Measurements from ENCODE around the gene TNFRSF21.
"Not testable (repeated sequence)": the region's sequence is repeated elsewhere in the genome, so short reads cannot be mapped to it uniquely, and the experiment has no call there.

TNFRSF21 gene

DNA sequence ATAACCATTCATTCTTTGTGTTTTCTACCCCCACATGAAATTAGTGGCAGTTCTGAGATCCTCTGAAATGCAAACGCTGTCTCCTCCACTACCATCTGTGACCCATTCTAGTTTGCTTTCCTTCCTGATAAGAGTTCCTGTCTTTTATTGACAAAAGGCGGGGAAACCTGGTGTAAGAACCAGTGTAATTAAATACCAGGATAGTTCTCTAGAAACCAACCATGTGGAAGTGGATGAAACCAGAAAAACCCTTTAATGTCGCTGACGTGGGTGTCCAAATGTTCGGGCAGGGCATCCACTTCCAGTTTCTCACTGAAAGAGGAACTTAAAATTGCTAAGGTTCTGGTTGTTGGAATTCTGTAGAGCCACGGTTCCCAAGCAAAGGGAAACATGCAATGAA, 79.1 kb downstream of the TNFRSF21 start:
- peaks cover 4% of the 10 kb centered on the region for H3K4me1 ChIP-seq (ENCODE audit: insufficient read depth, low read length, poor library complexity, severe bottlenecking)
- peaks cover 37% of the 10 kb centered on the region; the same call in 1 of the 2 replicates for H3K36me3 ChIP-seq (ENCODE audit: insufficient read depth, low read length)
- H3K79me2 ChIP-seq (ENCODE audit: insufficient read depth, low read length): no peaks in the 10 kb centered on the region
- no peaks in the 10 kb centered on the region for H3K9me2 ChIP-seq (replicated peaks; ENCODE audit: low read depth, low read length)
- H3K27me3 ChIP-seq (ENCODE audit: insufficient read depth, low read length, poor library complexity, severe bottlenecking): no peaks in the 10 kb centered on the region
- H3K9me3 ChIP-seq (ENCODE audit: insufficient read depth, low read depth, low read length): no peaks in the 10 kb centered on the region
- H4K20me1 ChIP-seq (ENCODE audit: insufficient read depth, low read length, poor library complexity, severe bottlenecking): no peaks in the 10 kb centered on the region
- H3K4me2 ChIP-seq (ENCODE audit: low read depth, low read length, poor library complexity, severe bottlenecking): no peak overlapping the region
- H2AFZ ChIP-seq (ENCODE audit: low read length): no peak overlapping the region
- H3F3A ChIP-seq (ENCODE audit: low read depth): no peaks in the 10 kb centered on the region
- no peak for TF ChIP-seq EZH2phosphoT487 (IDR thresholded peaks at IDR 0.05; ENCODE audit: borderline replicate concordance)
- TF ChIP-seq, protein P1, sequence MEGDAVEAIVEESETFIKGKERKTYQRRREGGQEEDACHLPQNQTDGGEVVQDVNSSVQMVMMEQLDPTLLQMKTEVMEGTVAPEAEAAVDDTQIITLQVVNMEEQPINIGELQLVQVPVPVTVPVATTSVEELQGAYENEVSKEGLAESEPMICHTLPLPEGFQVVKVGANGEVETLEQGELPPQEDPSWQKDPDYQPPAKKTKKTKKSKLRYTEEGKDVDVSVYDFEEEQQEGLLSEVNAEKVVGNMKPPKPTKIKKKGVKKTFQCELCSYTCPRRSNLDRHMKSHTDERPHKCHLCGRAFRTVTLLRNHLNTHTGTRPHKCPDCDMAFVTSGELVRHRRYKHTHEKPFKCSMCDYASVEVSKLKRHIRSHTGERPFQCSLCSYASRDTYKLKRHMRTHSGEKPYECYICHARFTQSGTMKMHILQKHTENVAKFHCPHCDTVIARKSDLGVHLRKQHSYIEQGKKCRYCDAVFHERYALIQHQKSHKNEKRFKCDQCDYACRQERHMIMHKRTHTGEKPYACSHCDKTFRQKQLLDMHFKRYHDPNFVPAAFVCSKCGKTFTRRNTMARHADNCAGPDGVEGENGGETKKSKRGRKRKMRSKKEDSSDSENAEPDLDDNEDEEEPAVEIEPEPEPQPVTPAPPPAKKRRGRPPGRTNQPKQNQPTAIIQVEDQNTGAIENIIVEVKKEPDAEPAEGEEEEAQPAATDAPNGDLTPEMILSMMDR (conservative IDR thresholded peaks at IDR 0.05; ENCODE audit: low read length): no peak
- H3K4me3 ChIP-seq (ENCODE audit: low read length, poor library complexity, severe bottlenecking): no peak overlapping the region
- no peak overlapping the region for H3K9ac ChIP-seq (ENCODE audit: low read depth, low read length, poor library complexity, severe bottlenecking)

DNA sequence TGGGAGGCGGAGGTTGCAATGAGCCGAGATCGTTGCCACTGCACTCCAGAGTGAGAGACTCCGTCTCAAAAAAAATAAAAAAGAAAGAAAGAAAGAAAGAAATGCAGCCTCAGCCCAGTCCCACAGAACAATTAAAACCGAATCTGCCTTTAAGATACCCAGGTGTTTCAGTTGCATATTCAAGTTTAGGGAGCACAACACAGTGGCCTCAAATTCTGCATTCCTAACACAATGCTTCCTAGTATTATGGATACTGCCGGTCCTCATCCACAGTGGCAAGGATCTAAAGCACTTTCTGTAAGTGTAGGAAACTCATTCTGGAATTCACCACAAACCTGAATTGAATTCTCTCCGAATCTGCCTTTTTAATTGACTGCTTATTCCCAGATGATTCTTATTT, 80.5 kb downstream of the TNFRSF21 start:
- Histone ChIP-seq H3F3A (ENCODE audit: low read depth) (no peaks in the 10 kb centered on the region), H3K27me3 (ENCODE audit: insufficient read depth, low read length, poor library complexity, severe bottlenecking) (no peaks in the 10 kb centered on the region), H3K36me3 (ENCODE audit: insufficient read depth, low read length) (peaks cover 34% of the 10 kb centered on the region; the same call in 1 of the 2 replicates), H3K9me3 (ENCODE audit: insufficient read depth, low read depth, low read length) (no peaks in the 10 kb centered on the region), H3K9me2 (replicated peaks; ENCODE audit: low read depth, low read length) (no peaks in the 10 kb centered on the region), H3K4me1 (ENCODE audit: insufficient read depth, low read length, poor library complexity, severe bottlenecking) (no peaks in the 10 kb centered on the region), H3K9ac (ENCODE audit: low read depth, low read length, poor library complexity, severe bottlenecking) (no peak overlapping the region), H4K20me1 (ENCODE audit: insufficient read depth, low read length, poor library complexity, severe bottlenecking) (no peaks in the 10 kb centered on the region), H3K4me3 (ENCODE audit: low read length, poor library complexity, severe bottlenecking) (no peak overlapping the region), H3K79me2 (ENCODE audit: insufficient read depth, low read length) (no peaks in the 10 kb centered on the region), H3K4me2 (ENCODE audit: low read depth, low read length, poor library complexity, severe bottlenecking) (no peak overlapping the region), H2AFZ (ENCODE audit: low read length) (no peak overlapping the region)
- no peak for TF ChIP-seq EZH2phosphoT487 (IDR thresholded peaks at IDR 0.05; ENCODE audit: borderline replicate concordance)
- TF ChIP-seq, protein P1 (conservative IDR thresholded peaks at IDR 0.05; ENCODE audit: low read length): no peak

DNA sequence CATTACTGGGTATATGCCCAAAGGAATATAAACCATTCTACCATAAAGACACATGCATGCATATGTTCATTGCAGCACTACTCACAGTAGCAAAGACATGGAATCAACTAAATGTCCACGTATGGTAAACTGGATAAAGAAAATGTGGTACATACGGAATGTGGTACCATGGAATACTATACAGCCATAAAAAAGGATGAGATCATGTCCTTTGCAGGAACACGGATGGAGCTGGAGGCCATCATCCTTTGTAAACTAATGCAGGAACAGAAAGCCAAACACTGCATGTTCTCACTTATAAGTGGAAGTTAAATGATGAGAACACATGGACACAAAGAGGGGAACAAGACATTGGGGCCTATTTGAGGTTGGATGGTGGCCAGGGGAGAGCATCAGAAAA, 81.6 kb downstream of the TNFRSF21 start:
- not testable (repeated sequence) for H3K79me2 ChIP-seq (ENCODE audit: insufficient read depth, low read length); H3K4me2 ChIP-seq (ENCODE audit: low read depth, low read length, poor library complexity, severe bottlenecking); H3K4me3 ChIP-seq (ENCODE audit: low read length, poor library complexity, severe bottlenecking); H3K9me2 ChIP-seq (replicated peaks; ENCODE audit: low read depth, low read length); H3K27me3 ChIP-seq (ENCODE audit: insufficient read depth, low read length, poor library complexity, severe bottlenecking); H3K4me1 ChIP-seq (ENCODE audit: insufficient read depth, low read length, poor library complexity, severe bottlenecking); H3K9ac ChIP-seq (ENCODE audit: low read depth, low read length, poor library complexity, severe bottlenecking); H2AFZ ChIP-seq (ENCODE audit: low read length); H3F3A ChIP-seq (ENCODE audit: low read depth); H3K9me3 ChIP-seq (ENCODE audit: insufficient read depth, low read depth, low read length); H4K20me1 ChIP-seq (ENCODE audit: insufficient read depth, low read length, poor library complexity, severe bottlenecking)
- H3K36me3 ChIP-seq (ENCODE audit: insufficient read depth, low read length): peaks cover 26% of the 10 kb centered on the region; the same call in 1 of the 2 replicates

DNA sequence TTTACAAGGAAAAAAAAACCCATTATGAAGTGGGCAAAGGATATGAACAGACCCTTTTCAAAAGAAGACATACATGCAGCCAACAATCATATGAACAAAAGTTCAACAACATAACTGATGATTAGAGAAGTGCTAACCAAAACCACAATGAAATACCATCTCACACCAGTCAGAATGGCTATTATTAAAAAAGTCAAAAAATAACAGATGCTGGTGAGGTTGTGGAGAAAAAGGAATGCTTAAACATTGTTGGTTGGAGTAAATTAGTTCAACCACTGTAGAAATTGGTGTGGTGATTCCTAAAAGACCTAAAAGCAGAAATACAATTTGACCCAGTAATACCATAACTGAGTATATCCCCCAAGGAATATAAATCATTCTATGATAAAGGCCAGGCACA, 86.5 kb downstream of the TNFRSF21 start:
- not testable (repeated sequence) for H3K4me1 ChIP-seq (ENCODE audit: insufficient read depth, low read length, poor library complexity, severe bottlenecking); H3K36me3 ChIP-seq (ENCODE audit: insufficient read depth, low read length); H4K20me1 ChIP-seq (ENCODE audit: insufficient read depth, low read length, poor library complexity, severe bottlenecking); H3F3A ChIP-seq (ENCODE audit: low read depth); H3K27me3 ChIP-seq (ENCODE audit: insufficient read depth, low read length, poor library complexity, severe bottlenecking); H2AFZ ChIP-seq (ENCODE audit: low read length); H3K9me3 ChIP-seq (ENCODE audit: insufficient read depth, low read depth, low read length); H3K9ac ChIP-seq (ENCODE audit: low read depth, low read length, poor library complexity, severe bottlenecking); H3K9me2 ChIP-seq (replicated peaks; ENCODE audit: low read depth, low read length); H3K4me2 ChIP-seq (ENCODE audit: low read depth, low read length, poor library complexity, severe bottlenecking); H3K79me2 ChIP-seq (ENCODE audit: insufficient read depth, low read length); H3K4me3 ChIP-seq (ENCODE audit: low read length, poor library complexity, severe bottlenecking)
